CD4-positive, alpha-beta memory T cell (primary cell): ENCODE measurements around the gene PRR23E. TPM values are rescaled to one million over a fixed set of nuclear protein-coding genes. Genes with fewer than 3 reads are reported as not detected.

Experiments
- CTCF ChIA-PET: fragments of 350-600 bp; sonication (Branson Sonifier 250); formaldehyde crosslinking; loops from one replicate; lab custom pipeline; 2021; ENCODE audit warnings: inconsistent platforms; ENCODE audit not compliant: partially characterized antibody; lab: Charles Lee
- POLR2A ChIA-PET: fragments of 350-600 bp; sonication (Branson Sonifier 250); formaldehyde crosslinking; loops from one replicate; lab custom pipeline; 2021; ENCODE audit not compliant: partially characterized antibody; lab: Charles Lee
- DNase-seq, 5 donors: peaks; one replicate each; pipeline versions ENCODE4 v3.0.0 to v3.0.0-alpha.2; 2020 to 2022; ENCODE audit warnings: mixed read lengths in 1 of 5
- H3K27ac ChIP-seq: one replicate; pipeline ENCODE4 v1.7.0; 2013; ENCODE audit warnings: low read depth, low read length
- H3K27me3 ChIP-seq: 2 replicates; pipeline ENCODE4 v1.7.0; 2013; ENCODE audit warnings: mild to moderate bottlenecking, low read length, moderate library complexity; ENCODE audit not compliant: insufficient read depth
- H3K36me3 ChIP-seq: 2 replicates; pipeline ENCODE4 v1.7.0; 2013; ENCODE audit warnings: mild to moderate bottlenecking, low read length, moderate library complexity; ENCODE audit not compliant: insufficient read depth
- H3K4me1 ChIP-seq: 2 replicates; pipeline ENCODE4 v1.7.0; 2013; ENCODE audit warnings: mild to moderate bottlenecking, low read length, moderate library complexity; ENCODE audit not compliant: insufficient read depth
- H3K4me3 ChIP-seq, 2 donors: one replicate each; pipeline ENCODE4 v1.7.0; 2013; ENCODE audit warnings: low read length in 2 of 2, mild to moderate bottlenecking in 1 of 2
- H3K9me3 ChIP-seq, 2 donors: one replicate each; pipeline ENCODE4 v1.7.0; 2013; ENCODE audit warnings: low read length in 2 of 2, control low read depth in 1 of 2; ENCODE audit not compliant: control insufficient read depth in 1 of 2
- H3K27ac Mint-ChIP-seq, 7 donors: one replicate each; pipeline ENCODE4 v1.8.0; 2020 to 2021; ENCODE audit warnings: mixed read lengths in 7 of 7, mild to moderate bottlenecking in 6 of 7, inconsistent platforms in 3 of 7, moderate library complexity in 3 of 7
- H3K27me3 Mint-ChIP-seq, 2 donors: one replicate each; pipeline ENCODE4 v1.8.0; 2020 to 2021; ENCODE audit warnings: mixed read lengths in 2 of 2
- H3K36me3 Mint-ChIP-seq, 2 donors: one replicate each; pipeline ENCODE4 v1.8.0; 2020 to 2021; ENCODE audit warnings: mixed read lengths in 2 of 2, inconsistent platforms in 1 of 2, mild to moderate bottlenecking in 1 of 2
- H3K4me1 Mint-ChIP-seq, 4 donors: one replicate each; pipeline ENCODE4 v1.8.0; 2020 to 2021; ENCODE audit warnings: mixed read lengths in 4 of 4, mild to moderate bottlenecking in 1 of 4
- H3K4me3 Mint-ChIP-seq, 8 donors: one replicate each; pipeline ENCODE4 v1.8.0; 2020 to 2021; ENCODE audit warnings: mixed read lengths in 8 of 8, mild to moderate bottlenecking in 7 of 8, moderate library complexity in 6 of 8, inconsistent platforms in 3 of 8
- H3K9me3 Mint-ChIP-seq, 8 donors: one replicate each; pipeline ENCODE4 v1.8.0; 2020 to 2021; ENCODE audit warnings: mixed read lengths in 8 of 8, mild to moderate bottlenecking in 5 of 8, inconsistent platforms in 3 of 8, moderate library complexity in 1 of 8
- intact Hi-C: fragments of 100-400 bp; cut with micrococcal nuclease; formaldehyde crosslinking; loops from one replicate; pipeline ENCODE4 v1.15.1; 2023
- polyA plus RNA-seq, 2 donors: library from polyadenylated mRNA; unstranded; fragments of 300-500 nt; fragmentation: Illumina TruSeq; gene quantifications; one replicate each; pipeline ENCODE4 v1.2.3, GENCODE V29; 2021
- total RNA-seq, 2 experiments: library from RNA; stranded (reverse); gene quantifications; one replicate each; pipeline ENCODE4 v1.2.3, GENCODE V29; 2021

The PRR23E gene
- total and polyA plus RNA-seq, 4 experiments from 2014 or later: not detected

DNA sequence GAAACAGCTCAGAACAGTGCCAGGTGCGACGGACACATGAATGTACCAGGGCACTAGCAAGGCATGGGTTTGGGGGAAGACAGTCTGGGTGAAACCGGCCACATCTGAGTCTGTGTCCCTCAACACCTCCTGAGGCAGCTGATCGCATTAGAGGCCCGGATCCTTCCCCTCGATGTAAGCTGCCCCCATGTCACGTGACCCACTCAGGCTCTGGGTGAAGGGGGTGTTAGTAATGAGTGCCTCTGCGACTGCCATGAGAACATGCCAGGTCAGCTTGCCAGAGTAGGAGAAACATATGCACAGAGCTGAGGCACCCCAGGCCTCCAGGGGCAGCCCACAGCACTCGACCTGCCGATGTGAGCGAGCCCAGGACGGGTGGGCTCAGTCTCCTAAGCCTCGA, 29.7 kb downstream of the PRR23E start:
- Histone ChIP-seq H3K4me3 (no peak overlapping the region), H3K4me1 (peaks cover 4% of the 10 kb centered on the region), H3K27me3 (no peaks in the 10 kb centered on the region), H3K36me3 (no peaks in the 10 kb centered on the region), H3K9me3 (no peaks in the 10 kb centered on the region), H3K27ac (no peak overlapping the region)
- intact Hi-C loops: no loop called here
- no peak overlapping the region for H3K4me3 Mint-ChIP-seq
- H3K9me3 Mint-ChIP-seq: peaks cover 0 to 22% (median 13%) of the 10 kb centered on the region in 8 donors
- H3K27me3 Mint-ChIP-seq: peaks cover 6 to 17% of the 10 kb centered on the region in 2 donors
- no peak overlapping the region for H3K27ac Mint-ChIP-seq
- CTCF ChIA-PET: no interaction called here
- no peak for DNase-seq
- POLR2A ChIA-PET: no interaction called here
- no peaks in the 10 kb centered on the region for H3K36me3 Mint-ChIP-seq
- peaks cover 2 to 16% (median 8%) of the 10 kb centered on the region in 4 donors for H3K4me1 Mint-ChIP-seq

- intact Hi-C loops: no loop called here
- Histone ChIP-seq H3K4me3 (no peak overlapping the region), H3K36me3 (no peaks in the 10 kb centered on the region), H3K9me3 (no peaks in the 10 kb centered on the region), H3K4me1 (peaks cover 4% of the 10 kb centered on the region), H3K27ac (no peak overlapping the region), H3K27me3 (no peaks in the 10 kb centered on the region)
- ChIA-PET CTCF (no interaction called here), POLR2A (no interaction called here)
- no peak for DNase-seq
- Mint-ChIP-seq H3K36me3 (no peaks in the 10 kb centered on the region), H3K9me3 (peaks cover 0 to 22% (median 13%) of the 10 kb centered on the region in 8 donors), H3K27ac (peak overlapping the region in 2 of 7 donors; percentile 2 to 47), H3K4me1 (peaks cover 2 to 16% (median 8%) of the 10 kb centered on the region in 4 donors), H3K4me3 (peak overlapping the region in 4 of 8 donors; percentile 26 to 79 (median 40)), H3K27me3 (peaks cover 6 to 17% of the 10 kb centered on the region in 2 donors)
These were observed 31.2 kb downstream of the PRR23E start for GRCh38 chr3:127224118-127224517.

DNA sequence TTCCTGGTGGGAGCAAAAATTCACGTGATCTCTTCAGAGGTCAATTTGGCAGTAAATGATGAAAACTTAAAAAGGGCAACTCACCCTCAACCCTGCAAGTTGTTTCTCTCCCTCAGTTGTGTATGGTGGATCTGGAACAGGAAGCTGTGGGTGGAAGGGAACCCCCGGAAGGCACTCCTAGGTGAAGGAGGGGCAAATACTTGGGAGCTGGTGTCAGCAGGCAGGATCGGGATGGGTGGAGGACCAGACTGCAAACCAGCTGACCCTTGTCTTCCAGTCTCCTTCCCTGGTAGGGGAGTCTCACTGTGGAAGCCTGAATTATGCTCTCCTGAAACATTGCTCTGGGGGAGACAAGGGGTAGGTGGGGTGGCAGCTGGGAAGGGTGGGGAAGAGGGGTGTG, 33.5 kb downstream of the PRR23E start:
- Mint-ChIP-seq H3K9me3 (peaks cover 3 to 22% (median 15%) of the 10 kb centered on the region in 8 donors), H3K4me3 (peak overlapping the region in 4 of 8 donors; percentile 59 to 71 (median 64)), H3K27me3 (peaks cover 5 to 14% of the 10 kb centered on the region in 2 donors), H3K36me3 (no peaks in the 10 kb centered on the region), H3K27ac (peak overlapping the region in 1 of 7 donors; percentile 51), H3K4me1 (peaks cover 2 to 16% (median 8%) of the 10 kb centered on the region in 4 donors)
- Histone ChIP-seq H3K4me3 (no peak overlapping the region), H3K36me3 (no peaks in the 10 kb centered on the region), H3K4me1 (peaks cover 4% of the 10 kb centered on the region), H3K9me3 (no peaks in the 10 kb centered on the region), H3K27me3 (no peaks in the 10 kb centered on the region), H3K27ac (no peak overlapping the region)
- CTCF ChIA-PET: no interaction called here
- no peak for DNase-seq
- intact Hi-C loops: no loop called here
- POLR2A ChIA-PET: no interaction called here

- Histone ChIP-seq H3K36me3 (no peaks in the 10 kb centered on the region), H3K4me1 (peaks cover 4% of the 10 kb centered on the region), H3K27me3 (no peaks in the 10 kb centered on the region), H3K27ac (no peak overlapping the region), H3K4me3 (no peak overlapping the region), H3K9me3 (no peaks in the 10 kb centered on the region)
- Mint-ChIP-seq H3K9me3 (peaks cover 3 to 22% (median 15%) of the 10 kb centered on the region in 8 donors), H3K27me3 (peaks cover 5 to 12% of the 10 kb centered on the region in 2 donors), H3K4me1 (peaks cover 2 to 16% (median 8%) of the 10 kb centered on the region in 4 donors), H3K27ac (peak overlapping the region in 2 of 7 donors; percentile 26 to 60), H3K4me3 (peak overlapping the region in 4 of 8 donors; percentile 59 to 71 (median 64)), H3K36me3 (no peaks in the 10 kb centered on the region)
- ChIA-PET CTCF (no interaction called here), POLR2A (no interaction called here)
- peak in 2 of 5 donors; percentile 3 to 21 for DNase-seq
- intact Hi-C loops: no loop called here
These were observed 34.3 kb downstream of the PRR23E start for GRCh38 chr3:127226946-127227842.

GRCh38 chr3:127228866-127229265, 35.9 kb downstream of the PRR23E start:
- intact Hi-C loops: no loop called here
- Mint-ChIP-seq H3K4me1 (peaks cover 2 to 14% (median 8%) of the 10 kb centered on the region in 4 donors), H3K27ac (no peak overlapping the region), H3K36me3 (peaks cover 0 to 4% of the 10 kb centered on the region in 2 donors), H3K27me3 (peaks cover 5 to 9% of the 10 kb centered on the region in 2 donors), H3K4me3 (no peak overlapping the region), H3K9me3 (peaks cover 3 to 25% (median 13%) of the 10 kb centered on the region in 8 donors)
- no peaks in the 10 kb centered on the region for H3K27me3 ChIP-seq
- ChIA-PET POLR2A (no interaction called here), CTCF (no interaction called here)
- no peak overlapping the region for H3K27ac ChIP-seq
- no peak overlapping the region for H3K4me3 ChIP-seq
- H3K9me3 ChIP-seq: no peaks in the 10 kb centered on the region
- H3K4me1 ChIP-seq: peaks cover 4% of the 10 kb centered on the region
- DNase-seq: no peak
- no peaks in the 10 kb centered on the region for H3K36me3 ChIP-seq

DNA sequence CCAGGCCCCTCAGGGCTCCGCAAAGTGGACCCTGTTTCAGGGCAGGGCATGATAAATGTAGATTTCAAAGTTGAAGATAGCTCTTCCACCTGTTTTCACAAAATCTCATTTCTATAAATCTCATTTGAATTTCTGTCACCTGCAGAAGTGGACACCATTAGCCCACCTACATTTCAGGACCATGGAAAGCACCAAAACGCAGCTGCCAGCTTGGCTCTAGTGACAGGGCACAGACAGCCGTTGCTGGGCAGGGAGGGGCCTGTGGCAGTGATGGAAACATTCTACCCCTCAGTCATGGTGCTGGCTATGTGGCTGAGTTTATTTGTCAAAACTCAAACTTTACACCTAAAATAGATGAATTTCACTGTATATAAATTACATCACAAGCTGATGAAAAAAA, 40.4 kb downstream of the PRR23E start:
- DNase-seq: no peak
- no peaks in the 10 kb centered on the region for H3K9me3 ChIP-seq
- peaks cover 2% of the 10 kb centered on the region in 2 donors for H3K27me3 Mint-ChIP-seq
- H3K27me3 ChIP-seq: no peaks in the 10 kb centered on the region
- POLR2A ChIA-PET: no interaction called here
- H3K36me3 Mint-ChIP-seq: peaks cover 0 to 4% of the 10 kb centered on the region in 2 donors
- H3K4me1 ChIP-seq: no peaks in the 10 kb centered on the region
- H3K4me3 Mint-ChIP-seq: no peak overlapping the region
- intact Hi-C loops: no loop called here
- H3K4me3 ChIP-seq: no peak overlapping the region
- CTCF ChIA-PET: no interaction called here
- peaks cover 0 to 13% (median 4%) of the 10 kb centered on the region in 8 donors for H3K9me3 Mint-ChIP-seq
- no peak overlapping the region for H3K27ac ChIP-seq
- H3K4me1 Mint-ChIP-seq: no peaks in the 10 kb centered on the region
- H3K27ac Mint-ChIP-seq: no peak overlapping the region
- no peaks in the 10 kb centered on the region for H3K36me3 ChIP-seq

DNA sequence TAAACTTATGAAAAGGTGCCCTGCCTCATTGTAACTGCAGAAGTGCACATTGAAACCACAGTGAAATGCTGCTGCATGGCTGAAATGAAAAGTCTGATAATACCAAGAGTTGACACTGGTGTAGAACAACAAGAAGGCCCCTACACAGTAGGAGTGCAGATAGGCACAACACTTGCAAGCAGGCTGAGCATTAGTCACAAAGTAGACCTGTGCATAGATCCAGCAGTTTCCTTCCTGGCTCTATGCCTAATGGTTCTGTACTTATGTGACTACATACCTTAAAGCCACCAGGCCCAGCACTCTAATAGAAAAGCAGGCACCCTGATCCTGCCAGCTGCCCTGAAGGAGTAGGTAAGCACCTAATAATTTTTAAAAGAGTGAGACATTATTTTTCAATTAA, 41.8 kb downstream of the PRR23E start:
- Mint-ChIP-seq H3K4me1 (no peaks in the 10 kb centered on the region), H3K27me3 (peaks cover 2% of the 10 kb centered on the region in 2 donors), H3K9me3 (peaks cover 0 to 13% (median 4%) of the 10 kb centered on the region in 8 donors), H3K36me3 (peaks cover 0 to 4% of the 10 kb centered on the region in 2 donors), H3K27ac (no peak overlapping the region), H3K4me3 (no peak overlapping the region)
- intact Hi-C loops: no loop called here
- no peak overlapping the region for H3K4me3 ChIP-seq
- ChIA-PET CTCF (no interaction called here), POLR2A (no interaction called here)
- no peak overlapping the region for H3K27ac ChIP-seq
- DNase-seq: no peak
- no peaks in the 10 kb centered on the region for H3K36me3 ChIP-seq
- no peaks in the 10 kb centered on the region for H3K27me3 ChIP-seq
- H3K9me3 ChIP-seq: no peaks in the 10 kb centered on the region
- no peaks in the 10 kb centered on the region for H3K4me1 ChIP-seq
